ENCODE measurements around the gene DRAM2.

Gene DRAM2

GRCh38 chr1:111139956-111140679 is at the start of gene DRAM2, which contains the start of gene CEPT1:
TSS of gene DRAM2 (minus strand) at chr1:111140093. CDS start at chr1:111131554, 8,539 bp downstream.
TSS of gene CEPT1 (plus strand) at chr1:111140223. CDS start at chr1:111147715, 7,492 bp downstream.
- peak; percentile 92 for DNase-seq

GRCh38 chr1:111184663-111185062 is 44.8 kb upstream of the DRAM2 start:
- no peak for DNase-seq

- DNase-seq, result no peak
These were observed 43.6 kb upstream of the DRAM2 start for GRCh38 chr1:111183308-111184069.

- DNase-seq, result no peak
These were observed 42.2 kb upstream of the DRAM2 start for GRCh38 chr1:111182052-111182451.

- DNase-seq, result no peak
These were observed 40.2 kb upstream of the DRAM2 start for GRCh38 chr1:111179968-111180533.

- DNase-seq, result no peak
These were observed 36.8 kb upstream of the DRAM2 start for GRCh38 chr1:111176678-111177077.

- DNase-seq, result no peak
These were observed 35.5 kb upstream of the DRAM2 start for GRCh38 chr1:111175349-111175748.

- no peak for DNase-seq
These were observed 34.2 kb upstream of the DRAM2 start for GRCh38 chr1:111174070-111174469.

- DNase-seq, result no peak
These were observed 32.6 kb upstream of the DRAM2 start for GRCh38 chr1:111172463-111172862.

- DNase-seq, result no peak
These were observed 24.3 kb upstream of the DRAM2 start for GRCh38 chr1:111164151-111164550.

- no peak for DNase-seq
These were observed 23.5 kb upstream of the DRAM2 start for GRCh38 chr1:111163363-111163762.

- no peak for DNase-seq
These were observed 22.6 kb upstream of the DRAM2 start for GRCh38 chr1:111162488-111162880.

- DNase-seq, result no peak
These were observed 22.1 kb upstream of the DRAM2 start for GRCh38 chr1:111161843-111162487.

GRCh38 chr1:111157431-111157830 is 17.5 kb upstream of the DRAM2 start:
- DNase-seq, result no peak

GRCh38 chr1:111154021-111154999 is 14.4 kb upstream of the DRAM2 start:
- no peak for DNase-seq

GRCh38 chr1:111151838-111152237 is 11.9 kb upstream of the DRAM2 start:
- DNase-seq, result no peak

GRCh38 chr1:111148376-111148881 is 8.5 kb upstream of the DRAM2 start:
- no peak for DNase-seq

GRCh38 chr1:111147948-111148347 is 8.1 kb upstream of the DRAM2 start:
- no peak for DNase-seq

GRCh38 chr1:111145963-111146768 is 6.3 kb upstream of the DRAM2 start:
- no peak for DNase-seq

- DNase-seq, result no peak
These were observed 5.6 kb upstream of the DRAM2 start for GRCh38 chr1:111145542-111145941.

- DNase-seq, result no peak
These were observed 2.6 kb upstream of the DRAM2 start for GRCh38 chr1:111142356-111142975.

All from COR-L47 (cell line).